Measurements from ENCODE around the gene BEGAIN. TPM values are rescaled to one million over a fixed set of nuclear protein-coding genes. Genes with fewer than 3 reads are reported as not detected.

BEGAIN gene
- total RNA-seq, 4 donors from 2014 or later = 0.51 to 1.8 TPM; not detected in 2

GRCh38 chr14:100626614-100627013, 39.4 kb upstream of the BEGAIN start:
- TF ChIP-seq CTCF (IDR thresholded peaks at IDR 0.05; ENCODE audit: low read depth) = no peak

- no peak for TF ChIP-seq CTCF (IDR thresholded peaks at IDR 0.05; ENCODE audit: low read depth)
These were observed 36.7 kb upstream of the BEGAIN start for GRCh38 chr14:100623961-100624360.

- TF ChIP-seq CTCF (IDR thresholded peaks at IDR 0.05; ENCODE audit: low read depth) = no peak
These were observed 36.3 kb upstream of the BEGAIN start for GRCh38 chr14:100623557-100623956.

- TF ChIP-seq CTCF (IDR thresholded peaks at IDR 0.05; ENCODE audit: low read depth) = no peak
These were observed 35.7 kb upstream of the BEGAIN start for GRCh38 chr14:100622708-100623485.

GRCh38 chr14:100622224-100622623, 35.0 kb upstream of the BEGAIN start:
- no peak for TF ChIP-seq CTCF (IDR thresholded peaks at IDR 0.05; ENCODE audit: low read depth)

- TF ChIP-seq CTCF (IDR thresholded peaks at IDR 0.05; ENCODE audit: low read depth) = no peak
These were observed 34.6 kb upstream of the BEGAIN start for GRCh38 chr14:100621806-100622205.

- no peak for TF ChIP-seq CTCF (IDR thresholded peaks at IDR 0.05; ENCODE audit: low read depth)
These were observed 33.3 kb upstream of the BEGAIN start for GRCh38 chr14:100620255-100621100.

All from subcutaneous adipose tissue (tissue), 4 donors.